GM23338 (cell line): ENCODE results near the gene NTPCR.

Experiments used
- CREB1 ChIP-seq: fragments of 250-450 bp; sonication (Bioruptor Pico); IDR thresholded peaks from 2 replicates; pipeline ENCODE4 v1.5.0; 2020; ENCODE audit warnings: low read depth, mild to moderate bottlenecking, moderate library complexity
- ETS1 ChIP-seq: IDR thresholded peaks from 2 replicates; pipeline ENCODE4 v1.6.1; 2016; ENCODE audit warnings: antibody characterized with exemption
- EZH2 ChIP-seq: fragments of 200-600 bp; sonication (generic); IDR thresholded peaks from one replicate; pipeline ENCODE4 v1.8.0; 2017; ENCODE audit warnings: antibody characterized with exemption, mild to moderate bottlenecking, low read depth; ENCODE audit not compliant: unreplicated experiment
- EZH2phosphoT487 ChIP-seq: fragments of 200-600 bp; sonication (generic); IDR thresholded peaks from one replicate; pipeline ENCODE4 v1.8.1; 2018; ENCODE audit warnings: antibody characterized with exemption; ENCODE audit not compliant: unreplicated experiment
- JUNB ChIP-seq: IDR thresholded peaks from one replicate; pipeline ENCODE4 v1.6.1; 2016; ENCODE audit warnings: antibody characterized with exemption; ENCODE audit not compliant: unreplicated experiment
- NANOG ChIP-seq: IDR thresholded peaks from 2 replicates; pipeline ENCODE4 v1.6.1; 2016; ENCODE audit warnings: antibody characterized with exemption, borderline replicate concordance
- POLR2AphosphoS5 ChIP-seq: IDR thresholded peaks from 2 replicates; pipeline ENCODE4 v1.6.1; 2016; ENCODE audit warnings: antibody characterized with exemption, low read depth
- REST ChIP-seq: IDR thresholded peaks from one replicate; pipeline ENCODE4 v1.6.1; 2018; ENCODE audit warnings: antibody characterized with exemption; ENCODE audit not compliant: unreplicated experiment
- ZNF114 ChIP-seq: fragments of 250-450 bp; sonication (Bioruptor Pico); IDR thresholded peaks from 2 replicates; pipeline ENCODE4 v1.5.0; 2020; ENCODE audit warnings: mild to moderate bottlenecking, moderate library complexity
- ZNF331 ChIP-seq: fragments of 250-450 bp; sonication (Bioruptor Pico); IDR thresholded peaks from 2 replicates; pipeline ENCODE4 v1.5.0; 2020; ENCODE audit warnings: low read depth, mild to moderate bottlenecking, moderate library complexity
- ZNF462 ChIP-seq: fragments of 250-450 bp; sonication (Bioruptor Pico); IDR thresholded peaks from 2 replicates; pipeline ENCODE4 v1.5.0; 2020; ENCODE audit warnings: mild to moderate bottlenecking, moderate library complexity
- TF ChIP-seq, protein P1 (sequence below), 2 experiments: fragments of 200-600 bp in 1 of 2; sonication (generic) in 1 of 2; conservative IDR thresholded peaks; 2 replicates each; pipeline versions ENCODE4 v1.5.1 to v1.6.1; 2016 to 2017; ENCODE audit warnings: antibody characterized with exemption in 2 of 2, low read depth in 2 of 2, mild to moderate bottlenecking in 2 of 2, moderate library complexity in 1 of 2

- TF ChIP-seq, protein P1, sequence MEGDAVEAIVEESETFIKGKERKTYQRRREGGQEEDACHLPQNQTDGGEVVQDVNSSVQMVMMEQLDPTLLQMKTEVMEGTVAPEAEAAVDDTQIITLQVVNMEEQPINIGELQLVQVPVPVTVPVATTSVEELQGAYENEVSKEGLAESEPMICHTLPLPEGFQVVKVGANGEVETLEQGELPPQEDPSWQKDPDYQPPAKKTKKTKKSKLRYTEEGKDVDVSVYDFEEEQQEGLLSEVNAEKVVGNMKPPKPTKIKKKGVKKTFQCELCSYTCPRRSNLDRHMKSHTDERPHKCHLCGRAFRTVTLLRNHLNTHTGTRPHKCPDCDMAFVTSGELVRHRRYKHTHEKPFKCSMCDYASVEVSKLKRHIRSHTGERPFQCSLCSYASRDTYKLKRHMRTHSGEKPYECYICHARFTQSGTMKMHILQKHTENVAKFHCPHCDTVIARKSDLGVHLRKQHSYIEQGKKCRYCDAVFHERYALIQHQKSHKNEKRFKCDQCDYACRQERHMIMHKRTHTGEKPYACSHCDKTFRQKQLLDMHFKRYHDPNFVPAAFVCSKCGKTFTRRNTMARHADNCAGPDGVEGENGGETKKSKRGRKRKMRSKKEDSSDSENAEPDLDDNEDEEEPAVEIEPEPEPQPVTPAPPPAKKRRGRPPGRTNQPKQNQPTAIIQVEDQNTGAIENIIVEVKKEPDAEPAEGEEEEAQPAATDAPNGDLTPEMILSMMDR (conservative IDR thresholded peaks at IDR 0.05; ENCODE audit: low read depth in 2 of 2): no peak
- TF ChIP-seq JUNB: no peak
- no peak for TF ChIP-seq ZNF331 (CRISPR knock-in tag)
- TF ChIP-seq POLR2AphosphoS5: no peak
- TF ChIP-seq CREB1 (CRISPR knock-in tag): no peak
- no peak for TF ChIP-seq EZH2phosphoT487
- no peak for TF ChIP-seq EZH2
- TF ChIP-seq ZNF462 (CRISPR knock-in tag): no peak
- no peak for TF ChIP-seq REST
- no peak for TF ChIP-seq ZNF114 (CRISPR knock-in tag)
- no peak for TF ChIP-seq ETS1
- TF ChIP-seq NANOG: no peak
Measured at GRCh38 chr1:233004451-233004850, 54.0 kb downstream of the NTPCR start.
